ENCODE data around the gene SARDH.

SARDH gene

GRCh38 chr9:133715295-133715865 is 22.8 kb downstream of the SARDH start:
- DNase-seq (ENCODE audit: low read depth) = peak; percentile 83
- TF ChIP-seq CTCF (IDR thresholded peaks at IDR 0.05; ENCODE audit: low read length, missing control alignments) = no peak

GRCh38 chr9:133714606-133715294 is 23.4 kb downstream of the SARDH start:
- no peak overlapping the region for H3K4me3 ChIP-seq (replicated peaks; ENCODE audit: low read depth, low read length)
- peak; percentile 95 for DNase-seq (ENCODE audit: low read depth)
- TF ChIP-seq CTCF (IDR thresholded peaks at IDR 0.05; ENCODE audit: low read length, missing control alignments) = no peak

More at GRCh38 chr9:133715295-133715865, 22.8 kb downstream of the SARDH start:
- no peak overlapping the region for H3K4me3 ChIP-seq (replicated peaks; ENCODE audit: low read depth, low read length)

GRCh38 chr9:133713960-133714495 is 24.1 kb downstream of the SARDH start:
- H3K4me3 ChIP-seq (replicated peaks; ENCODE audit: low read depth, low read length) = no peak overlapping the region
- no peak for TF ChIP-seq CTCF (IDR thresholded peaks at IDR 0.05; ENCODE audit: low read length, missing control alignments)
- no peak for DNase-seq (ENCODE audit: low read depth)

- DNase-seq (ENCODE audit: low read depth) = no peak
- no peak for TF ChIP-seq CTCF (IDR thresholded peaks at IDR 0.05; ENCODE audit: low read length, missing control alignments)
- no peak overlapping the region for H3K4me3 ChIP-seq (replicated peaks; ENCODE audit: low read depth, low read length)
Measured at GRCh38 chr9:133713150-133713959, 24.8 kb downstream of the SARDH start.

GRCh38 chr9:133712221-133713100 is 25.7 kb downstream of the SARDH start:
- H3K4me3 ChIP-seq (replicated peaks; ENCODE audit: low read depth, low read length) = no peak overlapping the region
- DNase-seq (ENCODE audit: low read depth) = no peak
- no peak for TF ChIP-seq CTCF (IDR thresholded peaks at IDR 0.05; ENCODE audit: low read length, missing control alignments)

Data from fibroblast of pulmonary artery (primary cell).